ENCODE results near the gene UBE2J1. TPM values are rescaled to one million over a fixed set of nuclear protein-coding genes. Genes with fewer than 3 reads are reported as not detected.
"Not testable (repeated sequence)": the region's sequence is repeated elsewhere in the genome, so short reads cannot be mapped to it uniquely, and the experiment has no call there.

Gene UBE2J1
- total and polyA plus RNA-seq, 2 experiments from 2014 or later = 44.7 to 64.1 TPM

DNA sequence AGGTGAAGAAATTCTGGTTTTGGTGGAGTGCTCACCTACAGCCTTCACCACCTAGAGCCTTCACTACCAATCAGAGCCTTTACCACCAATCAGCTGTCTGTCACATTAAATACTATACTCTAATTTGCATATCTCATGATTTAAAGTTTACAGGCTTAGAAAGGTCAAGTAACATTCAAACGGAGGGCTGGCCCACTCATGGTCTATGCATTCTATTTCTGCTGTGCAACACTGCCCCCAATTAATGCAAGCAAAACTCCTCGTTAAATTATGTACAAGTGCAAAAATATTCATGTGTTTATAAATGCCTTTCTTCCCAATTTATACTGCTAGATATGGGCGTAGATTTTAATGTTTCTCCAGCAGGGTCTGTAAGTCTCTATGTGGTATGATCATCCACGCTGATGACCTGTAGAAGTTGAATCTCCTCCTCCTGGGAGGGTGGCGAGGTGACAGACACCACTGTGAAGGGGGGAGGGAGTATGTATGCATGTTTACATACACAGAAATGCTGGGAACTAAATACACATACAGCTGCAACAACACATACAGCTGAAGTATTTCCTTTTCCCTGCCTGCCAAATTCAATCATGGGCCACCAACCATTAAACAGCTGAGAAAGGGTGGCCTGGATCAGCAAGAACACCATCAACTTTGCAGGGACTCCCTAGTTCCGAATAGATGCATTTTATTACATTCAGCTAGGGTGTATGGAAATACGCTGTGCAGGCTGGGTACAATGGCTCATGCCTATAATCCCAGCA lies 46.4 kb upstream of the UBE2J1 start:
- TF ChIP-seq EZH2 (IDR thresholded peaks at IDR 0.05; ENCODE audit: borderline replicate concordance) = no peak
- TF ChIP-seq CTCF (IDR thresholded peaks at IDR 0.05; ENCODE audit: poor library complexity) = no peak
- no peak for TF ChIP-seq EZH2phosphoT487 (IDR thresholded peaks at IDR 0.05; ENCODE audit: low read depth, severe bottlenecking, unreplicated experiment)
- no peaks in the 10 kb centered on the region for H3K4me1 ChIP-seq (ENCODE audit: insufficient read depth)
- no peaks in the 10 kb centered on the region for H3K36me3 ChIP-seq (replicated peaks; ENCODE audit: insufficient read depth, low read depth)
- H3K79me2 ChIP-seq = peaks cover 2% of the 10 kb centered on the region
- no peak overlapping the region for H3K4me3 ChIP-seq
- no peak for DNase-seq (ENCODE audit: low spot score)
- no peak overlapping the region for H3K4me2 ChIP-seq
- H3K9me3 ChIP-seq (ENCODE audit: low read depth) = no peaks in the 10 kb centered on the region
- no peak overlapping the region for H3K27ac ChIP-seq
- H2AFZ ChIP-seq = no peak overlapping the region
- no peaks in the 10 kb centered on the region for H3K27me3 ChIP-seq
- no peaks in the 10 kb centered on the region for H4K20me1 ChIP-seq (ENCODE audit: insufficient read depth, poor library complexity, severe bottlenecking)
- WGBS (ENCODE audit: low lambda C conversion rate, missing lambda C conversion rate) = 89% methylated on average over 7 of the region's 7 CpGs
- no peaks in the 10 kb centered on the region for H3K9me2 ChIP-seq (replicated peaks; ENCODE audit: insufficient read depth)

DNA sequence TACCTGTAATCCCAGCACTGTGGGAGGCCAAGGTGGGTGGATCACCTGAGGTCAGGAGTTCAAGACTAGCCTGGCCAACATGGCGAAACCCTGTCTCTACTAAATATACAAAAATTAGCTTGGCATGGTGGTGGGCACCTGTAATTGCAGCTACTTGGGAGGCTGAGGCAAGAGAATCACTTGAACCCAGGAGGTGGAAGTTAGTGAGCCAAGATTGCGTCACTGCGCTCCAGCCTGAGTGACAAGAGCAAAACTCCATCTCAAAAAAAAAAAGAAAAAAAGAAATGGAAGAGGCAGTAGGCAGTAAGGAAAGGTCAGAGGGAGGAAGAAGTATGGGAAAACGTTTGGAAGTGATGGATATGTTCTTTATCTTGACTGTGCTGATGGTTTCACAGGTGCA lies 45.4 kb upstream of the UBE2J1 start:
- H3K4me2 ChIP-seq; H3K4me3 ChIP-seq; H3K27me3 ChIP-seq; H3K79me2 ChIP-seq; H4K20me1 ChIP-seq (ENCODE audit: insufficient read depth, poor library complexity, severe bottlenecking); DNase-seq (ENCODE audit: low spot score); H3K36me3 ChIP-seq (replicated peaks; ENCODE audit: insufficient read depth, low read depth); H2AFZ ChIP-seq; H3K9me3 ChIP-seq (ENCODE audit: low read depth); H3K9me2 ChIP-seq (replicated peaks; ENCODE audit: insufficient read depth); H3K4me1 ChIP-seq (ENCODE audit: insufficient read depth); H3K27ac ChIP-seq: not testable (repeated sequence)
- 85% methylated on average over 4 of the region's 4 CpGs for WGBS (ENCODE audit: low lambda C conversion rate, missing lambda C conversion rate)

GRCh38 chr6:89393659-89394058 lies 41.1 kb upstream of the UBE2J1 start:
- H4K20me1 ChIP-seq (ENCODE audit: insufficient read depth, poor library complexity, severe bottlenecking) = no peaks in the 10 kb centered on the region
- H2AFZ ChIP-seq = no peak overlapping the region
- no peaks in the 10 kb centered on the region for H3K36me3 ChIP-seq (replicated peaks; ENCODE audit: insufficient read depth, low read depth)
- no peak for TF ChIP-seq EZH2phosphoT487 (IDR thresholded peaks at IDR 0.05; ENCODE audit: low read depth, severe bottlenecking, unreplicated experiment)
- no peak for TF ChIP-seq CTCF (IDR thresholded peaks at IDR 0.05; ENCODE audit: poor library complexity)
- no peak for TF ChIP-seq EZH2 (IDR thresholded peaks at IDR 0.05; ENCODE audit: borderline replicate concordance)
- peaks cover 2% of the 10 kb centered on the region for H3K79me2 ChIP-seq
- WGBS (ENCODE audit: low lambda C conversion rate, missing lambda C conversion rate) = 87% methylated on average over 1 of the region's 1 CpG
- no peak overlapping the region for H3K27ac ChIP-seq
- no peak overlapping the region for H3K4me3 ChIP-seq
- H3K4me2 ChIP-seq = no peak overlapping the region
- no peaks in the 10 kb centered on the region for H3K4me1 ChIP-seq (ENCODE audit: insufficient read depth)
- H3K9me2 ChIP-seq (replicated peaks; ENCODE audit: insufficient read depth) = no peaks in the 10 kb centered on the region
- DNase-seq (ENCODE audit: low spot score) = no peak
- no peaks in the 10 kb centered on the region for H3K27me3 ChIP-seq
- no peaks in the 10 kb centered on the region for H3K9me3 ChIP-seq (ENCODE audit: low read depth)

GRCh38 chr6:89392823-89393222 lies 40.3 kb upstream of the UBE2J1 start:
- Histone ChIP-seq H4K20me1 (ENCODE audit: insufficient read depth, poor library complexity, severe bottlenecking) (no peaks in the 10 kb centered on the region), H2AFZ (no peak overlapping the region), H3K36me3 (replicated peaks; ENCODE audit: insufficient read depth, low read depth) (no peaks in the 10 kb centered on the region), H3K9me2 (replicated peaks; ENCODE audit: insufficient read depth) (no peaks in the 10 kb centered on the region), H3K9me3 (ENCODE audit: low read depth) (no peaks in the 10 kb centered on the region), H3K27ac (no peak overlapping the region), H3K79me2 (peaks cover 2% of the 10 kb centered on the region), H3K4me3 (no peak overlapping the region), H3K4me2 (no peak overlapping the region), H3K4me1 (ENCODE audit: insufficient read depth) (no peaks in the 10 kb centered on the region), H3K27me3 (no peaks in the 10 kb centered on the region)
- TF ChIP-seq EZH2phosphoT487 (IDR thresholded peaks at IDR 0.05; ENCODE audit: low read depth, severe bottlenecking, unreplicated experiment) (no peak), EZH2 (IDR thresholded peaks at IDR 0.05; ENCODE audit: borderline replicate concordance) (no peak), CTCF (IDR thresholded peaks at IDR 0.05; ENCODE audit: poor library complexity) (no peak)
- DNase-seq (ENCODE audit: low spot score) = no peak

Measured in hepatocyte (in vitro differentiated cells).